HG03135 (cell line): ENCODE results near the gene SCARF1.

ENCODE experiments used
- ATAC-seq: cut with Tn5 transposase; IDR thresholded peaks from one replicate; pipeline ENCODE4 v1.9.1; 2021; ENCODE audit warnings: mild to moderate bottlenecking, moderate library complexity; ENCODE audit not compliant: unreplicated experiment

SCARF1 gene

DNA sequence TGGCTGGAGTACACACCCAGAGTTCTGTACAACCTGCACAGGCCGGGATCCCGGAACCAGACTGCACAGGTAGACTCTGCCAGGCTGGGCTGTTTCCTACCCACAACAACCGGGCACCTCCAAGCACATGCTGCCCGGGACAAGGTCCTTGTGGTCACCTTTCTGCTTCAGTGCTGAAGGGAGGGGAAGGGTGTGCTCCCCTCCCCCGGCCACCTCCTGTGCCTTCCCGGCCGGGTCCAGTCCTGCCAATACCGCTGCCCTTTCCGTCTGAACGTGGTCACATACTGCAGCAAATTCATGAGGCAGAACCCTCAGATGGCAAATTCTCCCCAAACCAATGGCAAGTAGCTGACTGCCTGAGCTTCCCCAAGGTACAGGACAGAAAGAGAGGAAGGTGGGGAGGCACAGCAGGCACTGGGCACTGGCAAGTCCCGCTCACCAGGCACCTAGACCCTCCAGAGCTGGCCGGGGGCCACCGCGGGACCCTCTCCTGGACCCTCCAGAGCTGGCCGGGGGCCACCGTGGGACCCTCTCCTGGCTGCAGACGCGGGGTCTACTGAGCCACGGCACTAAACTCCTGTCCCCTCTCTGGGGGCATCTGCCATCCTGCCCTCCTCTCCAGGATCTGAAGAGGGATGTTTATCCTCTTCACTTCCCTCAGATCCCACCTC is 39.7 kb downstream of the SCARF1 start:
- no peak for ATAC-seq

DNA sequence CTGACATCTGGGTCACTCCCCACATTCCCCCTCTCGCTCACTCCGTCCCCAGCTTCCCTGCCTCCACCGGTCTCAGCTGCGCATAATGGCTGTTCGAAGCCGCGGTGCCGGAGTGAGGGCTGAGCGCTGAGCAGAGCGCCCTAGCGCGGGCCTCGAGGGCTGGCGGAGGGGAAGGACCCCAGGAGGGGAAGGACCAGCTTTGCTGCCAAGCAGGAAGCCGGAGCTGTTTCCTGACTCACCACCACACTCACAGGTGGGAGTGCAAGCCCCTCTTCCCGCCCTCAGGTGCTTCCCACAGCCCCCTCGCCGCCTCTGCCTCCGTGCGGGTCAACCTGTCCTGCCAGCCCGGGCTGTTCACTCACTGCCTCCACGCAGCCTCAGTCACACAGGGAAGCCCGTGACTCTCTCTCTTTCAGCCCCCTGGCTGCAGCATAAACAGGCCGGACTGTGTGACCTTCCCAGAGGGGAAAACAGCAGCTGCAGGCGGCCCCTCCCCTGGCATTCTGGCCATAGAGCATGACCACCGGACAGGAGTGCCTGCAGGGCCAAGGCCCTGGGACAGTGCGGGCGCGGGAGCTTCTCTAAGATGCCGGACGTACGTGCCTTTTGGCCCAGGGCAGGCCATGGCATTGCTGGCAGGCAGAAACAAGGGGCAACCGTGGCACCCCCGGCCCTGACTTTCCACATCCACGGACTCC is 40.6 kb downstream of the SCARF1 start:
- no peak for ATAC-seq

DNA sequence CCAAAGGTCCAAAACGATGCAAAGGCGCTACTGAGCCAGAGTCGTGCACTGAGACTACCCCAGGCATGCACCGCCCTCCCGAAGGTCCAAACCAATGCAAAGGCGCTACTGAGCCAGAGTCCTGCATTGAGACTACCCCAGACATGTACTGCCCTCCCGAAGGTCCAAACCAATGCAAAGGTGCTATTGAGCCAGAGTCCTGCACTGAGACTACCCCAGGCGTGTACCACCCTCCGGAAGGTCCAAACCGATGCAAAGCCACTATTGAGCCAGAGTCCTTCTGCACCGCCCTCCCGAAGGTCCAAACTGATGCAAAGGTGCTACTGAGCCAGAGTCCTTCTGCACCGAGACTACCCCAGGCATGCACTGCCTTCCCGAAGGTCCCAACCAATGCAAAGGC is 44.0 kb downstream of the SCARF1 start:
- ATAC-seq, result no peak

DNA sequence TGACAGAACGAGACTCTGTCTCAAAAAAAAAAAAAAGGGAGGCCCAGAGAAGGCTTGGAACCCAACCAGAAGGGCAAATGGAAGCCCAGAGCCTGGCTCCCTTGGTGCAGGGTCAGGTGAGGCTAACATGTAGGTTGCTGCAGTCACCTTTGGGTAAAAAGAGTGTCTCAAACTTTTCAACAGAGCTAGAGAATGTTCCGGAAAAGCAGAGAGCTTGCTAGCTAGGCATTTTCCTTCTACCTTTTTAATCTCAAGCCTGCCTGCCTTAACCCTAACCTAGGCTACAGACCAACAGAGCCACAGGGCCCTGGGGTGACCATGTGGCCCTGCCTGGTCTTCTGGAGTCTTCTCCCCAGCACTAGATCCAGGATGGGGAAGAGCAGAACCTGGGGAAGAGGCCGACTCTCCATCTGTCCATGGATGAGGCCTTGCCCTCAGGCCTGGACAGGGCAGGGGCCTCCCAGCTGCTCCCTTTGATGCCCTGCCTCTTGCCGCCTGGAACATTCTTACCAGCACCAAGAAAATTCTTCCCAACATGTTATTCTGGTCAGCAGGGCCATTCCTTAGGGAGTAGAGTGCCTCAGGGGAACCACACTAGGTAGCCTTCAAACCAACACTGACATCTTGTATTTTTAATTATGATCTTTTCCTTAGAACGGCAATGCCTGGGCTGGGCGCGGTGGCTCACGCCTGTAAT is 47.0 kb downstream of the SCARF1 start:
- no peak for ATAC-seq

DNA sequence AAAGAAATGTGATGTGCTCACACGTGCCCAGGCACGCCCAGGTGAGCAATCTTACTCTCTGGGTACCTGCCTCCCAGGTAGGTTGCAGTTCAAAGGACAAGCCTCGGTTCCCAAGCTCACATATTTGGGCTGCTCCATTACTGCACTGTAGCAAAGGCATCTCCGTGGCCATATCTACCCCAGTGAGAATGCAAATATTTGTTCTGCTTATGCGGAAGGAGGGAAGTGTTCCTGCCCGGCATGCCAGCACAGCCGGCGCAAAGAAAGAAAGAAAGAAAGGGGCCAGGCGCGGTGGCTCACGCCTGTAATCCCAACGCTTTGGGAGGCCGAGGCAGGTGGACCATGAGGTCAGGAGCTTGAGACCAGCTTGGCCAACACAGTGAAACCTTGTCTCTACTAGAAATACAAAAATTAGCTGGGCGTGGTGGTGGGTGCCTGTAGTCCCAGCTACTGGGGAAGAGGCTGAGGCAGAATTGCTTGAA is 47.6 kb downstream of the SCARF1 start:
- ATAC-seq, result no peak

DNA sequence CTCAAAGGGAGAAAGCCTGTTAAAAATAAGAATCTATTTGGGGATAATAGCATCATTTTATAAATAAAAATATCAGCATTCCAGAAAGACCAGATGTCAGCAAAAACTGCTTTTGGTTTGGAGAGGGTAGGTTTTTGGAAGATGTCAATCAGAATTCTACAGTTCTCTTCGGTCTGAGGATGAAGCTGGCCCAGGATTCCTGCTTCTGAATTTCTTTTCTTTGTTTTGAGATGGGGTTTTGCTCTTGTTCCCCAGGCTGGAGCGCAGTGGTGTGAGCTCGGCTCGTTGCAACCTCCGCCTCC is 52.0 kb downstream of the SCARF1 start:
- no peak for ATAC-seq

DNA sequence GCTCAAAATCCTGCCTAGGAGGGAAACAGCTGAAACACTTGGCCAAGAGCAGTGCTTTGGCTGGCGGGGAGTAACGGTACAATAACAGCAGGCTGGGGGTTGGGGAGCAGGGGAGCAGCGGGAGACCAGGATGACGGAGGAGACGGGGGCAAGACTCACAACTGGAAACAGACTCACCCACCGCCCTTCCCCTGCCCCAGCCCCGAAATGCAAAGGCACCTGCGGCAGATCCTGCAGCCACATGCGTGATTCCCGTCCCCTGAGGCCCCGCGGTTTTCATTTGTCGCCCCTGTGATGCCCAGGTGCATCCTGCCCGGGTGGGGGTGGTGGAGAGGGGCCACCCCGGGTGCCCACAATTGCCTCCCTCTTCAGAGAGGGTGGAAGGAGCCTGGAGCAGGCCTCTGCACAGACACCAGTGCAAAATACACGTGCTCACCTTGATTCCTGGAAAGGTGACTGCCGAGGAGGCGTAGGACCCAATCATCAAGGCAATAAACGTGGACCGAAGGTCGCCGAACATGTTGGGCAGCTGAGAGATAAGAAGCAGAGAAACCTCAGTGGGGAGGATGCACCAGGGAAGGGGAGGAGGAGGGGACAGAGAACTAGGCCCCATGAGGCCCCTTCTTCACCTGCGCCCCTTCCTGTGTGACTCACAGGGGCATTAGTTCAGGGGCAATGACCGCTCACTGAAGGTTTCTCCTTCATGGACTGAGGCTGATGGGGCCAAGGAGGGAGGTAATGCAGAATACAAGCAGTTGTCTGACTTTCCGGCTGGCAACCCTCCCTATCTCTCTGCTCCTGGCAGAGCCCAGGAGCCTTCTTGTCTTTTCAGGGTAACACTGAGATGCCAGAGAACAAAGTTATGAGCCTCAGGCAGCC is 52.5 kb downstream of the SCARF1 start:
- ATAC-seq, result peak; percentile 64

DNA sequence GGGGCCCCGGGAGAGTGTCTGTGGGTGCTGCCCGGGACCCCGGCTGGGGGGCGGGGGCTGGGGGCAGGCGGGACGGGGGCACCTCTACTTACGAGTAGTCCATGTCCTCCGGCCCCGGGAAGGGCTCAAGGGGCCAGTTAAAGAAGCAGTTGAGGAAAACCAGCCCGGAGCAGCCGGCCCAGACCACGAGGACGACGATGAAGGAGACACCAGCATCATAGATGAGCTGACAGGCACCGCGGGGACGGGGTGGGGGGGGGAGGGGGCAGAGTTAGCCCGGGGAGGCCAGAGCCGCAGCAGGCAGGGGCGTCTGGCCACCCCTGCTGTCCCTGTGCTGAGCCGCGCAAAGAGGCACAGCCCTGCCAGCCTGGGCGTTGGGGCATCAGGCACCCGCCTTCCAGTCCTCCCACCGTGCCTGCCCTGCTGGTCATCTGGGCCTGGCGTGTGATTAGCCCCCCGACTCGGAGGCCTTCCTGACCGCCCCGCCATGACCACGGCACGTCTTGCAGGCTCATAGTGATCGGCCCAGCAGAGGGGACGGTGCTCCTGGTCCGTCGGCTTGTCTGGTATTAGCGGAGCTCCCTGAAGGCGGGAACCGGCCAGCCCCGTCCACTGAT is 54.0 kb downstream of the SCARF1 start:
- ATAC-seq, result no peak

DNA sequence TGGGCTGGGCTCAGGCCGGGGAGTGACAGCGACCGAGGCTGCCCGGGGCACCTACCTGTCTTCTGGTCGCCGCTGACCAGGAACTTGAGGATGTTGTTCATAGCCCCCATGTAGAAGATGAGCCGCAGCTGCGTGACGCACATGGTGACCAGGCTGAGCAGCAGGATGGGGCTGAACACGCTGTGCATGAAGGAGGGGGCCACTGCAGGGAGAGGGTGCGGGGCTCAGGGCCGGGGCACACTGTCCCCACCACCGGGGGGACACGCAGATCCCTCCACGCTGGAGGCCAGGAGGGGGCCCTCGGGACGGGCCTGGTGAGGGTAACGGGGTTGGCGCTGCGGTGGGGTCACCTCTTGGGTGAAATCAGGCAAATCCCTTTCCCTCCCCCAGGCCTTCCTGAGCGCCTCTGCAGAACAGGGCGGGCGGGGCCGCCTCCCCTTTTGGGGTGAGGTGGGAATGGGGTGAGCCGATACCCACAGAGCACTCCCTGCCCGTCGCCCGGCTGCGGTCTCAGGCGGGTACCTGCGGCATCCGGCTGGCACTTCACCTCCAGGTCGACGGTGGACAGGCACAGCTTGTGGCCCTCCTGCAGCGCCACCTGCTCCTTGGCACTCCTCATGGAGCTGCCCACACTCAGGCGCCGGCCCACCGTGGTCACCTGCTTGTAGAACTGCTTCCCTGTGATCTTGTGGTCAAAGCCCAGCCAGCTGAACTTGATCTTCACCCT is 54.6 kb downstream of the SCARF1 start:
- ATAC-seq, result no peak

DNA sequence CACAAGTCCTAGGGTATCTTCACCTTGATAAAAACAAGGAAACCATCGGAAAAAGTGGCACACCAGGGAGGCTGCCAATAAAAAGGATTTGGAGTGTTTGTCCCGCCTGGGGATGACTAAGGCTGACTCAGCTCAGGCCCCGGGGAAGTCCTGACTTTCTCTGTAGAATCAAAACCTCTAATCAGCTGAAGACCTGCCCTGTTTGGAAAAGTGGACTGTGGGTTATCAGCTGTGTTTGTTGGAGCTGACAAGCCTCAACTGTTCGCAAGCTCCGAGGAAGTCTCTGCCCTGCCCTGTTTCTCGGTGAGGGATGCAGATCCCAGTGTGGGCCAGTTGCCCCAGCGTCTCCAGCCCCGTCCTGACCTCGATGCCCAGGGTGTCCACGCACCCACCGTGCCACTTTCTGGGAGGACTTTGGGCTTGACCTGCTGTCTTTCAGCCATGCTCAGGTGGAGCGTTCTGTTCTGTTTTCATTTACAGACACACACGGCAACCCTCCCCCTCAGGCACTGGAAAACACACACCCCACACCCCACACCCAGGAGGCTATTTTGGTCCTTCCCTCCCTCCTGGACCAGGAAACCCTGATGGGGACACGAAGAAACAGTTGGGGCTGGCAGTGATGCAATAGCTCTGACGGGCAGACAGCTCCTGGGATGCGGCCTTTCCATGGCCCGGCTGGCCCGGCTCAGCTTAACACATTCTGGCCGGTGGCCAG is 55.3 kb downstream of the SCARF1 start:
- ATAC-seq, result no peak

DNA sequence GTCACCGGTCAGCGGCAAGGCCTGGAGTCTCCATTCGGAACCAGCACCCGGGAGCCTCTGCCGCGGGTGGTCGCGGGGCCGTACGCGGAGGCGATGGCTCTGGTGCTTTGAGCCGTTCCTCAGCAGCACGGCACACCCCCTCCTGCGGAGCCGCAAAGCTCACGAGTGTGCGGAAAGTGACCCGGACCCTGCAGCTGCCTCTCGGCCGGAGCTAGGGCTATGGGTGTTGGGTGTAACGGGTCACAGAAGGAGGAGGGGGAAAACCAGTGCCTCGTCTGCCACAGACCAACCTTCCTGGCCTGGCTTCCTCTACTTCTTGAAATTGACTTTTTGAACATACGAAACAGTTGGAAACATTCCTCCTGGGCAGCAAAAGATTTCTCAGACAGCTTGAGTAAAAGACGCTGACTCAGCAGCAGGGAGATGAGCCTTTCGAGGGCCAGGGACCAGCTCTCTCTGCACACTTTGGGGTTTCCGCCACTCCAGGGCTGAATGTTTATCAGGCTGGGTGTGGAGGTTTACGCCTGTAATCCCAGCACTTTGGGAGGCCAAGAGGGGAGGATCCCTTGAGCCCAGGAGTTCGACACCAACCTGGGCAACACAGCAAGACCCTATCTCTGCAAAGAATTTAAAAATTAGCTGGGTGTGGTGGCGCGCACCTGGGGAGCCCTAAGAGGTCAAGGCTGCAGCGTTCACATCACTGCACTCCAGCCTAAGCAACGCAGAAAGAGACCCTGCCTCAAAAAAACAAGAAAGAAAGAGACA is 56.5 kb downstream of the SCARF1 start:
- no peak for ATAC-seq

DNA sequence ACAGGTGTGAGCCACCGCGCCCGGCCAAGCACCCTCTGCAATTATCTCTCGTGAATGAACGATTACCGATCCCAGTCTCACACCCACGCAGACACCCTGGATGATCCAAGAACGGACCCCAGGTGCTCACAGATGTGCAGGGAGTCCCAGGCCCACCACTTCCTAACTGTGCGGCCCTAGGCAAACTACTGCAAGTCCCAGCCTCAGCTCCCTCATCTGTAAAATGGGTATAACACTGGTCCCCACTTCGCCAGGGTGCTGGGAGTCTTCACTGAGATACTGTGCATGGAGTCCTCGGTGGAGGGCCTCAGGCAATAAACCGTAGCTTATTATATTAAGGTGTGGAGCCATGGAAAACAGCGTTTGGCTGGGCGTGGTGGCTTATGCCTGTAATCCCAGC is 61.4 kb downstream of the SCARF1 start:
- no peak for ATAC-seq
